ENCODE results near the gene PTK6. TPM values are rescaled to one million over a fixed set of nuclear protein-coding genes. Genes with fewer than 3 reads are reported as not detected.

Gene PTK6
- polyA plus RNA-seq, 2 of the 4 experiments (the other 2 are of a cell fraction) = 1.2 to 2.0 TPM

DNA sequence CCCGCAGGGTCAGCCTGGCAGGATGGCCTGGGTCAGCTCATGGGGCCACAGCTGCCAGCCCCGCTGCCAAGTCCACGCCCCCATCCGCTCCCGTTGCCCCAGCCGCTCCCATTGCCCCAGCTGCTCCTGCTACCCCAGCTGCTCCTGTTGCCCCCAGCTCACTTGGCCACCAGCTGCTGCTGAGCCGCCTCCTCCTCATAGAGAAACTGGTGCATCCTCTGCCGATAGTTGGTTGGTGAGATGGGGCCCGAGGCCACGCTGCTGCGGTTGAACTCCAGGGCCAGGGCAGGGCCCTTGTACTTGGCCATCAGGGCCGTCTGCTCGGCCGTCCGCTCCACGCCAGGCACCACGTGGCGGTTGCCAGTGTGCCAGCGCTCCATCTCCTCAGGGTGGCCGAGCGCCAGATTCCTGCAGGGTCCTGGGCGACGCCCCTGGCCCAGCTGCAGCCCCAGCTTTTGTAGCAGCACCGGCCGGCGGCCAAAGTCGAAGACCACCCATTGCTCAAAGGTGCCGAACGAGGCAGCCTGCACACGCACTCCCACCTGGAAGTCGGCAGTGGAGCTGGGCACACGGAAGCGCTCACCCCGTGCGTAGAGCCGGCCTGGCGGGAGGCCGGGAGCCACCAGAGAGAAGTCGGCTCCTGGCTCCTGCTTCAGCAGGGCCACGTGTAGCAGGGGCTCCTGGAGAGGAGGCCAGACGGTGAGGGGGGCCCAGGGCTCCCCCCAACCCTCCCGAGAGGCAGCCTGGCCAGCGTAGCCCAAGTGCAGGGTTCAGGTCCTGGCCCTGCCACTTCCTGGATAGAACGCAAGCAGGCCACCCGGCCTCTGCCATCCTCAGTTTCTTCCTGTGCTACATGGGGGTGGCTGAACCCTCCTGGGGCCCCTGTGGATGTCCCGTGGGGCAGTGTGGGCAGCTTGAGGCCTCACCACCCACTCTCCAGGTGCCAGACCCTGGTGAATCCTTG lies 32.1 kb upstream of the PTK6 start:
- FAIRE-seq (no peak), DNase-seq (ENCODE audit: low read depth in 1 of 2, low spot score in 1 of 2) (no peak), ATAC-seq (no peak)
- ChIA-PET POLR2A (interaction anchor here (0.7 kb wide), 1 partner anchor 89 kb away, joined by 3 read pairs; the partner anchor contains the start of gene RTEL1), CTCF (interaction anchor here (0.7 to 1.5 kb wide), 3 partner anchors 30 to 404 kb away, joined by 3 to 7 read pairs (median 3); no protein-coding TSS in a partner anchor)
- Histone ChIP-seq H3K27ac (no peak overlapping the region), H3K4me3 (no peak overlapping the region), H3K4me2 (no peak overlapping the region), H3K4me1 (peaks cover 7% of the 10 kb centered on the region; the same call in 2 of the 3 replicates), H3K9me3 (no peaks in the 10 kb centered on the region)
- TF ChIP-seq CEBPB (IDR thresholded peaks at IDR 0.05) (no peak), EHF (CRISPR knock-in tag; IDR thresholded peaks at IDR 0.05) (no peak), FOXS1 (CRISPR knock-in tag; IDR thresholded peaks at IDR 0.05) (no peak), HEYL (CRISPR knock-in tag; IDR thresholded peaks at IDR 0.05) (no peak), ZSCAN20 (CRISPR knock-in tag; IDR thresholded peaks at IDR 0.05) (no peak), CHD4 (IDR thresholded peaks at IDR 0.05; ENCODE audit: borderline replicate concordance) (no peak), KDM5A (IDR thresholded peaks at IDR 0.05) (no peak), GATA3 (IDR thresholded peaks at IDR 0.05; ENCODE audit: borderline replicate concordance) (no peak), MAFK (IDR thresholded peaks at IDR 0.05; ENCODE audit: partially characterized antibody) (no peak), POLR2AphosphoS2 (conservative IDR thresholded peaks at IDR 0.05; ENCODE audit: low read length) (no peak), SMC3 (IDR thresholded peaks at IDR 0.05) (no peak)
- TF ChIP-seq, protein P1, sequence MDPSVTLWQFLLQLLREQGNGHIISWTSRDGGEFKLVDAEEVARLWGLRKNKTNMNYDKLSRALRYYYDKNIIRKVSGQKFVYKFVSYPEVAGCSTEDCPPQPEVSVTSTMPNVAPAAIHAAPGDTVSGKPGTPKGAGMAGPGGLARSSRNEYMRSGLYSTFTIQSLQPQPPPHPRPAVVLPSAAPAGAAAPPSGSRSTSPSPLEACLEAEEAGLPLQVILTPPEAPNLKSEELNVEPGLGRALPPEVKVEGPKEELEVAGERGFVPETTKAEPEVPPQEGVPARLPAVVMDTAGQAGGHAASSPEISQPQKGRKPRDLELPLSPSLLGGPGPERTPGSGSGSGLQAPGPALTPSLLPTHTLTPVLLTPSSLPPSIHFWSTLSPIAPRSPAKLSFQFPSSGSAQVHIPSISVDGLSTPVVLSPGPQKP (IDR thresholded peaks at IDR 0.05; ENCODE audit: low read depth, low read length) = no peak
- TF ChIP-seq, protein P2, sequence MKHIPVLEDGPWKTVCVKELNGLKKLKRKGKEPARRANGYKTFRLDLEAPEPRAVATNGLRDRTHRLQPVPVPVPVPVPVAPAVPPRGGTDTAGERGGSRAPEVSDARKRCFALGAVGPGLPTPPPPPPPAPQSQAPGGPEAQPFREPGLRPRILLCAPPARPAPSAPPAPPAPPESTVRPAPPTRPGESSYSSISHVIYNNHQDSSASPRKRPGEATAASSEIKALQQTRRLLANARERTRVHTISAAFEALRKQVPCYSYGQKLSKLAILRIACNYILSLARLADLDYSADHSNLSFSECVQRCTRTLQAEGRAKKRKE (CRISPR knock-in tag; IDR thresholded peaks at IDR 0.05; ENCODE audit: low read depth) = no peak
- 84% methylated on average over 24 of the region's 46 CpGs for WGBS (ENCODE audit: missing lambda C conversion rate)

DNA sequence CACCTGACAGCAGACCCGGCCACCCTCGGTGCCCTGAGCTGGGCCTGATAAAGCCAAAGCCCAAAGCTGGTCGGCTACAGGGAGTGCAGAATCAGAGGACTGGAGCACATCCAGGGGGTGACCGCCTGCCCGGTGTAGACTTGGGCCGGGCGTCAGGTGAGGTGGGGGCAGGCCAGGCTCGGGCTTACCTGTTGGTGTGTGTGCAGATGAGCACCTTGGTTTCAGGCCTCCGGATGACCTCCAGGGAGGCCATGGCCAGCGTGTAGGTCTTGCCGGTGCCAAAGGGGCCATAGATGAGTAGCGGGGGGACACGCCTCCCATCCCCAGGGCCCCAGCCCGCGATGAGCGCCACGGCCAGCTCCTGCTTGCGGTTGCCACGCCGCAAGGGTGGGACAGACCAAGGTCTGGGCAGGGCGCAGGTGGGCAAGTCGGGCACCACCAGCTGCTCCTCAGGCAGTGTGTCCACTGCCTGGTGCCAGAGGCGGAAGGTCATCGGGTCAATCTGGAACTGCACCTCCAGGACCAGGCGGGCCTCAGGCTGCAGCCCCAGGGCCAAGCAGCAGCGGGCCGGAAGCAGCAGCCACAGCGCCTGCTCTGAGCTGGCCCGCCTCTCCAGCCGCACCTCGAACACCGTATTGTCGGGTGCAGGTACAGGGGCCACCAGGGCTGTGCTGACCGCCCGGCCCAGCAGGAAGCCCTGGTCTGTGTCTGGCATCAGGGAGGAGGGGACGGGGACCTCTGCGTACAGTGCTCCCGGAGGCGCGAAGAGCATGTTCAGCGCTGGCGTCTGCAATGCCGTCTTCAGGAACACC lies 31.2 kb upstream of the PTK6 start:
- POLR2A ChIA-PET = interaction anchor here (0.7 kb wide), 1 partner anchor 90 kb away, joined by 3 read pairs; the partner anchor contains the start of gene RTEL1
- no peak overlapping the region for H3K4me2 ChIP-seq
- no peaks in the 10 kb centered on the region for H3K9me3 ChIP-seq
- peaks cover 4% of the 10 kb centered on the region; the same call in 1 of the 3 replicates for H3K4me1 ChIP-seq
- CTCF ChIA-PET = interaction anchor here (0.7 to 1.5 kb wide), 5 partner anchors 13 to 412 kb away, joined by 3 to 7 read pairs (median 3); partner anchors contain the start of gene PRPF6
- TF ChIP-seq EHF (CRISPR knock-in tag; IDR thresholded peaks at IDR 0.05) (no peak), FOSL2 (IDR thresholded peaks at IDR 0.05) (no peak), FOSL2 (CRISPR knock-in tag; IDR thresholded peaks at IDR 0.05) (no peak), KDM1A (IDR thresholded peaks at IDR 0.05; ENCODE audit: low read depth) (no peak), JUNB (IDR thresholded peaks at IDR 0.05) (no peak), TFCP2L1 (CRISPR knock-in tag; IDR thresholded peaks at IDR 0.05) (no peak), RAD21 (conservative IDR thresholded peaks at IDR 0.05 in 1 of 2, IDR thresholded peaks at IDR 0.05 in 1 of 2) (no peak), EHMT2 (IDR thresholded peaks at IDR 0.05; ENCODE audit: low read depth) (no peak), NPAS2 (CRISPR knock-in tag; IDR thresholded peaks at IDR 0.05; ENCODE audit: borderline replicate concordance) (no peak), MAZ (IDR thresholded peaks at IDR 0.05; ENCODE audit: borderline replicate concordance, low read depth, low read length) (no peak), ZNF302 (CRISPR knock-in tag; IDR thresholded peaks at IDR 0.05) (no peak), CBX2 (IDR thresholded peaks at IDR 0.05; ENCODE audit: borderline replicate concordance, low read depth) (no peak), JUN (IDR thresholded peaks at IDR 0.05) (no peak), POLR2AphosphoS2 (conservative IDR thresholded peaks at IDR 0.05; ENCODE audit: low read length) (no peak), HDAC2 (IDR thresholded peaks at IDR 0.05) (no peak)
- TF ChIP-seq, protein P3, sequence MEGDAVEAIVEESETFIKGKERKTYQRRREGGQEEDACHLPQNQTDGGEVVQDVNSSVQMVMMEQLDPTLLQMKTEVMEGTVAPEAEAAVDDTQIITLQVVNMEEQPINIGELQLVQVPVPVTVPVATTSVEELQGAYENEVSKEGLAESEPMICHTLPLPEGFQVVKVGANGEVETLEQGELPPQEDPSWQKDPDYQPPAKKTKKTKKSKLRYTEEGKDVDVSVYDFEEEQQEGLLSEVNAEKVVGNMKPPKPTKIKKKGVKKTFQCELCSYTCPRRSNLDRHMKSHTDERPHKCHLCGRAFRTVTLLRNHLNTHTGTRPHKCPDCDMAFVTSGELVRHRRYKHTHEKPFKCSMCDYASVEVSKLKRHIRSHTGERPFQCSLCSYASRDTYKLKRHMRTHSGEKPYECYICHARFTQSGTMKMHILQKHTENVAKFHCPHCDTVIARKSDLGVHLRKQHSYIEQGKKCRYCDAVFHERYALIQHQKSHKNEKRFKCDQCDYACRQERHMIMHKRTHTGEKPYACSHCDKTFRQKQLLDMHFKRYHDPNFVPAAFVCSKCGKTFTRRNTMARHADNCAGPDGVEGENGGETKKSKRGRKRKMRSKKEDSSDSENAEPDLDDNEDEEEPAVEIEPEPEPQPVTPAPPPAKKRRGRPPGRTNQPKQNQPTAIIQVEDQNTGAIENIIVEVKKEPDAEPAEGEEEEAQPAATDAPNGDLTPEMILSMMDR (IDR thresholded peaks at IDR 0.05) = no peak
- TF ChIP-seq, protein P4, sequence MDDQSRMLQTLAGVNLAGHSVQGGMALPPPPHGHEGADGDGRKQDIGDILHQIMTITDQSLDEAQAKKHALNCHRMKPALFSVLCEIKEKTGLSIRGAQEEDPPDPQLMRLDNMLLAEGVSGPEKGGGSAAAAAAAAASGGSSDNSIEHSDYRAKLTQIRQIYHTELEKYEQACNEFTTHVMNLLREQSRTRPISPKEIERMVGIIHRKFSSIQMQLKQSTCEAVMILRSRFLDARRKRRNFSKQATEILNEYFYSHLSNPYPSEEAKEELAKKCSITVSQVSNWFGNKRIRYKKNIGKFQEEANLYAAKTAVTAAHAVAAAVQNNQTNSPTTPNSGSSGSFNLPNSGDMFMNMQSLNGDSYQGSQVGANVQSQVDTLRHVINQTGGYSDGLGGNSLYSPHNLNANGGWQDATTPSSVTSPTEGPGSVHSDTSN (IDR thresholded peaks at IDR 0.05) = no peak
- no peak for ATAC-seq
- FAIRE-seq = no peak
- DNase-seq (ENCODE audit: low read depth in 1 of 2, low spot score in 1 of 2) = no peak
- H3K27ac ChIP-seq = no peak overlapping the region
- H3K4me3 ChIP-seq = no peak overlapping the region
- 94% methylated on average over 17 of the region's 43 CpGs for WGBS (ENCODE audit: missing lambda C conversion rate)

Data from A549 (cell line).